ENCODE measurements around the gene ASPSCR1.

DNA sequence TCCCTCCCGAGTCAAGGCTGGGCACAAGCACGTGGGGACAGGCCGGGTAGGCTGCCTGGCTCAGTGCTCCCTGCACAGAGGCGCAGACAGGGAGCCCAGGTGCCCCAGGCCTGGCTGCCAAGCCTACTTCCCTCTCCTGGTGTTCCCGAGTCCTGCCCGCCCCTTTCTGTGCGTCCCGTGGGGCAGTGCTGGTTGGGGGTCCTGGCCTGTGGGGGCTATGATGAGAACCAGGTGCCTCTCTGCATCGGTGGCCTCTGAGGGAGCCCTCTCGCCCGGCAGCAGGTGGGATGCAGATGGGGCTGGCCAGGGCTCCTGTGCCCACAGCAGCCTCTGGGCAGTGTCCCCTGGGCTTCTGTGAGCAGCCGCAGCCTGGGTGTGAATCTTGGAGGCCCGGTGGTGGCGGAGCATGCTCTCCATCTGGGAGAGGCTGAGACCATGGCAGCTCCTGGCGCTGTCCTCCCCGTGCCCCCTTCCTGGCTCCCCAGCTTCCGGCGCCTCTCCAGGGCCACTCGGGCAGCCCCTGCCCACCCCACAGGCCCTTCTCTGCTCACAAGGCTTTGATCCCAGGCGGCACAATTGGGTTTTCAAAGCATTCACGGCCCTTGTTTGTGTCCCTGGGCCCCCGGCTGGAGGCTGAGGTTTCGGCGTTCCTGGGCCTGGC, 38.0 kb downstream of the ASPSCR1 start:
- TF ChIP-seq, protein P1, sequence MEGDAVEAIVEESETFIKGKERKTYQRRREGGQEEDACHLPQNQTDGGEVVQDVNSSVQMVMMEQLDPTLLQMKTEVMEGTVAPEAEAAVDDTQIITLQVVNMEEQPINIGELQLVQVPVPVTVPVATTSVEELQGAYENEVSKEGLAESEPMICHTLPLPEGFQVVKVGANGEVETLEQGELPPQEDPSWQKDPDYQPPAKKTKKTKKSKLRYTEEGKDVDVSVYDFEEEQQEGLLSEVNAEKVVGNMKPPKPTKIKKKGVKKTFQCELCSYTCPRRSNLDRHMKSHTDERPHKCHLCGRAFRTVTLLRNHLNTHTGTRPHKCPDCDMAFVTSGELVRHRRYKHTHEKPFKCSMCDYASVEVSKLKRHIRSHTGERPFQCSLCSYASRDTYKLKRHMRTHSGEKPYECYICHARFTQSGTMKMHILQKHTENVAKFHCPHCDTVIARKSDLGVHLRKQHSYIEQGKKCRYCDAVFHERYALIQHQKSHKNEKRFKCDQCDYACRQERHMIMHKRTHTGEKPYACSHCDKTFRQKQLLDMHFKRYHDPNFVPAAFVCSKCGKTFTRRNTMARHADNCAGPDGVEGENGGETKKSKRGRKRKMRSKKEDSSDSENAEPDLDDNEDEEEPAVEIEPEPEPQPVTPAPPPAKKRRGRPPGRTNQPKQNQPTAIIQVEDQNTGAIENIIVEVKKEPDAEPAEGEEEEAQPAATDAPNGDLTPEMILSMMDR (IDR thresholded peaks at IDR 0.05): no peak
- TF ChIP-seq POLR2A (IDR thresholded peaks at IDR 0.05): no peak
- no peak for TF ChIP-seq POLR2AphosphoS5 (IDR thresholded peaks at IDR 0.05)
- no peak for TF ChIP-seq EP300 (IDR thresholded peaks at IDR 0.05)

All from upper lobe of left lung (tissue), 4 donors.